ENCODE results near the gene FAM229B. TPM values are rescaled to one million over a fixed set of nuclear protein-coding genes. Genes with fewer than 3 reads are reported as not detected.

Gene FAM229B
- total RNA-seq, 1 donor from 2014 or later = 13.0 TPM

DNA sequence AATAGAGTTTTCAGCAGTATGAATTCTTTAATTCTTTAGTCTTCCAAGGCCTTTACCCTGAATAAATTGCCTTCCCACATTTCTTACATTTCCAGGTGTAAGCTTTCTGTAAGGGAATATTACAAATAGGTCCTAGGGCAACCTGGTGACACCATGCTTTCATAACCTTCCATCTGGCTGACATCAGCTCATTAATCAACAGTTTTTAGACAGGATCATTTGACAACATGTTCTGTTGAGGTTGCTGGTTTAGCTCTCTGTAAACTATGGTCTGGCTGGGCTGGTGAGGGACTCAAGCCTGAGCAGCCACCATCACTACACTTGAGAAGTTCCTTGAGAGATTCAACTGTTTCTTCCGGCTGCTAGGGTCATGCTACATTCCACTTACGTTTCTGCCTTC, 19.2 kb downstream of the FAM229B start:
- TF ChIP-seq, protein P1, sequence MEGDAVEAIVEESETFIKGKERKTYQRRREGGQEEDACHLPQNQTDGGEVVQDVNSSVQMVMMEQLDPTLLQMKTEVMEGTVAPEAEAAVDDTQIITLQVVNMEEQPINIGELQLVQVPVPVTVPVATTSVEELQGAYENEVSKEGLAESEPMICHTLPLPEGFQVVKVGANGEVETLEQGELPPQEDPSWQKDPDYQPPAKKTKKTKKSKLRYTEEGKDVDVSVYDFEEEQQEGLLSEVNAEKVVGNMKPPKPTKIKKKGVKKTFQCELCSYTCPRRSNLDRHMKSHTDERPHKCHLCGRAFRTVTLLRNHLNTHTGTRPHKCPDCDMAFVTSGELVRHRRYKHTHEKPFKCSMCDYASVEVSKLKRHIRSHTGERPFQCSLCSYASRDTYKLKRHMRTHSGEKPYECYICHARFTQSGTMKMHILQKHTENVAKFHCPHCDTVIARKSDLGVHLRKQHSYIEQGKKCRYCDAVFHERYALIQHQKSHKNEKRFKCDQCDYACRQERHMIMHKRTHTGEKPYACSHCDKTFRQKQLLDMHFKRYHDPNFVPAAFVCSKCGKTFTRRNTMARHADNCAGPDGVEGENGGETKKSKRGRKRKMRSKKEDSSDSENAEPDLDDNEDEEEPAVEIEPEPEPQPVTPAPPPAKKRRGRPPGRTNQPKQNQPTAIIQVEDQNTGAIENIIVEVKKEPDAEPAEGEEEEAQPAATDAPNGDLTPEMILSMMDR (IDR thresholded peaks at IDR 0.05; ENCODE audit: insufficient read depth, low read length, poor library complexity, severe bottlenecking) = no peak
- H3K27me3 ChIP-seq (ENCODE audit: control insufficient read depth, insufficient read depth, low read length) = no peaks in the 10 kb centered on the region
- DNase-seq (ENCODE audit: low read depth) = no peak
- no peak overlapping the region for H3K4me3 ChIP-seq (ENCODE audit: low read depth, low read length)
- no peaks in the 10 kb centered on the region for H3K36me3 ChIP-seq (ENCODE audit: control insufficient read depth, insufficient read depth, low read length)

DNA sequence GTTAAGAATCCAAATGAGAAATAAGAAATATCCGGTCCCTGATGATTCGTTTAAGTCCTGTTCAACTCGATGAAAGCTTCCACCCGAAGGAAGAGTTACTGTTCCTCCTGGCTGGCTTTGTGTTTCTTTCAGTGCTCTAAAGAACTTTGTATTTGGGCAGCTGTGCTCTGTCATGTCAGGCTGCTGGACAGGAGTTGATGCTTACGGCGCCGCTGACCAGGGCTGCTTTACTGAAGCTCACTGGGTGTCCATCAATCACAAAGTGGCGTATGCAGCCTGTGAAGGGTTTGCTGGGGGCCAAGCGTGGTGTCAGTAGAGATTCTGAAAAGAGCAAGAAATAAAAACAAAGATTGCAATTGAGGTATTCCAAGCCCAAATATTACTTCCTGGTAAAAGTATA, 21.9 kb downstream of the FAM229B start:
- Histone ChIP-seq H3K4me3 (ENCODE audit: low read depth, low read length) (no peak overlapping the region), H3K36me3 (ENCODE audit: control insufficient read depth, insufficient read depth, low read length) (no peaks in the 10 kb centered on the region), H3K27me3 (ENCODE audit: control insufficient read depth, insufficient read depth, low read length) (no peaks in the 10 kb centered on the region)
- DNase-seq (ENCODE audit: low read depth) = no peak
- TF ChIP-seq, protein P1 (IDR thresholded peaks at IDR 0.05; ENCODE audit: insufficient read depth, low read length, poor library complexity, severe bottlenecking) = no peak

DNA sequence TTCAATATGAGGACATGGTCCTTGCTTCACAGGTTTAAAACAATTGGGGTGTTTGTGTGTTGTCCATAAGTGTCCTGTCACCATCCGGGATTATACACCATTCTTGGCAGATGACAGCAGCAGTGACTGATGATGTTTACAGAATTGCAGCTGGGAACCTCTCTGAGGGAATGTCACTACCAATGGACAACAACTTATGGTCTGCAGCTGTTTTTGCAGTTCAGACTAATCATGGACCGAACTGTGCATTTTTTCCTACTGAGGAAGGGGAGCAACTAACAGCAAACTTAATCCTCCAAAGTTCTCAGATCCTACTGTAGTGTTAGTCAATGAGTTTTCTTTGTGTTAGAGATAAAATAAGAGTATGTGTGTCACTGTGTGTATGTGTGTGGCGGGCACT, 26.0 kb downstream of the FAM229B start:
- H3K27me3 ChIP-seq (ENCODE audit: control insufficient read depth, insufficient read depth, low read length) = no peaks in the 10 kb centered on the region
- no peak overlapping the region for H3K4me3 ChIP-seq (ENCODE audit: low read depth, low read length)
- TF ChIP-seq, protein P1 (IDR thresholded peaks at IDR 0.05; ENCODE audit: insufficient read depth, low read length, poor library complexity, severe bottlenecking) = no peak
- no peak for DNase-seq (ENCODE audit: low read depth)
- no peaks in the 10 kb centered on the region for H3K36me3 ChIP-seq (ENCODE audit: control insufficient read depth, insufficient read depth, low read length)

DNA sequence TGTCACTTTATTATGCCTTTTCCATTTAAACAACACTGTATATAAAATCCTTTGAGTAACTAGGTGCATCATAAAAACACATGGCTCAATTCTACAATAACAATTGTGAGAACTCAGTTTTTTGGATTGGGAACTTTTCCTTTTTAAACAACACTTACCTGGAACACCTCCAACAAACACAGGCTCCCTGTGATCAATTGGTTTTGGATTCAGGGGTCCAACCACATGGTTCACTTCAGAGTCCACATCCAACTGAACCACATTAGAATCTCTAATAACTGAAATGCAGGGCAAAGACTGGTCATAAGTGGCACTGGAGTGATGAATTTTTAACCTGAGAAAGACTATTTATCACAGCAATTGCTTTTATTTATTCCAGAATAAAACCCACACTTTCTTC, 26.5 kb downstream of the FAM229B start:
- Histone ChIP-seq H3K4me3 (ENCODE audit: low read depth, low read length) (no peak overlapping the region), H3K27me3 (ENCODE audit: control insufficient read depth, insufficient read depth, low read length) (no peaks in the 10 kb centered on the region), H3K36me3 (ENCODE audit: control insufficient read depth, insufficient read depth, low read length) (no peaks in the 10 kb centered on the region)
- DNase-seq (ENCODE audit: low read depth) = no peak
- TF ChIP-seq, protein P1 (IDR thresholded peaks at IDR 0.05; ENCODE audit: insufficient read depth, low read length, poor library complexity, severe bottlenecking) = no peak

DNA sequence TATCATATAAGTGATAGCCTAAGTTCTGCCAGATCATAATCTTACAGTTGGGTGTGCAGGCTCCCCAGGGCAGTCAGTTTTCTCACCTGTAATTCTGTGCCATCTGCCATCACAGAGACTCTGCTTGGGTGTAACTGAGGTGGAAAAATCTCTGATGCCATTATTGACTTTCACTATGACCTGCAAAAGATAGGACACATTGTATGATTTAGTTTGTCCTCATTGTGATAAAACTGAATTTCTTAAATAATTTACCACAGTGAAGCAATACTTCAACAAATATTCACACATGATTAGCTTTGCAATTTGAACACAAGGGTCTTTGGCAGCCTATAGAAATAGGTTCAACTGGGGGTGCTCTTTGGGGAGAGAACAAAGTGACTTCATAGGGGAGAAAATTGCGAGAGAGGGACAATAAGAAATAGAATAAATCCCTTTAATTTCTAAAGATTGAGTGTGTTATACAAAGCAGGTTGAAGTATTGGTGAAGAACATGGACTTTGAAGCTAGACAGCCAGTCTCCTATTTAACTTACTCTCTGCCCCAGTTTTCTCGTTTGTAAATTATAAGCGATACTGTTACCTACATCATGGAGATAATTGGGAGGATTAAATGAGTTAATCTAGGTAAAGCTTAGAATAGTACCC, 27.3 kb downstream of the FAM229B start:
- TF ChIP-seq, protein P1 (IDR thresholded peaks at IDR 0.05; ENCODE audit: insufficient read depth, low read length, poor library complexity, severe bottlenecking) = no peak
- no peak overlapping the region for H3K4me3 ChIP-seq (ENCODE audit: low read depth, low read length)
- no peak for DNase-seq (ENCODE audit: low read depth)
- H3K36me3 ChIP-seq (ENCODE audit: control insufficient read depth, insufficient read depth, low read length) = no peaks in the 10 kb centered on the region
- no peaks in the 10 kb centered on the region for H3K27me3 ChIP-seq (ENCODE audit: control insufficient read depth, insufficient read depth, low read length)

DNA sequence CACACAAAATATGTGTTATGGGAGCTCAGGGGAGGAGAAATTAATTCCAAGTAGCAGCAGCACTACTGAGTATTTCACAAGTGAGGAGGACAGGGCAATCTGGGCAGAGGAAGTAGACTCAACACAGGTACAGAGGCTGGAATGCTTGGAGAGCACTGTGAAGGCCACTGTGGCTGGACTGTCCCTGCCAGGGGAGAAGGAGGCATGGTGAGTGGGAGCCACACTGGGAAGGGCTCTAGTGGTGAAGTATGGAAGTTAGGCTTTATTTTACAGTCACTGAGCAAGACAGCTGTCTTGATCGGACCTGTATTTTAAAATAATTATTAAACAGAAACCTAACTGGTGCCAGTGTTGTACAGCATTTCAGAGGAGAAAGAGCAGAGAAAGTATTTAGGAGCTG, 28.8 kb downstream of the FAM229B start:
- H3K27me3 ChIP-seq (ENCODE audit: control insufficient read depth, insufficient read depth, low read length) = no peaks in the 10 kb centered on the region
- TF ChIP-seq, protein P1 (IDR thresholded peaks at IDR 0.05; ENCODE audit: insufficient read depth, low read length, poor library complexity, severe bottlenecking) = no peak
- H3K36me3 ChIP-seq (ENCODE audit: control insufficient read depth, insufficient read depth, low read length) = no peaks in the 10 kb centered on the region
- no peak overlapping the region for H3K4me3 ChIP-seq (ENCODE audit: low read depth, low read length)
- DNase-seq (ENCODE audit: low read depth) = no peak
